GM10266 (cell line): Measurements from ENCODE around the gene SRPK1.

Experiments
- DNase-seq: peaks from one replicate; pipeline ENCODE4 v3.0.0; 2012; ENCODE audit errors: extremely low spot score
- TF ChIP-seq, protein P1 (sequence below): IDR thresholded peaks from 2 replicates; pipeline ENCODE4 v1.5.1; 2012; ENCODE audit warnings: mild to moderate bottlenecking, low read depth; ENCODE audit not compliant: control insufficient read depth, insufficient read depth; ENCODE audit errors: missing control alignments

Gene SRPK1

DNA sequence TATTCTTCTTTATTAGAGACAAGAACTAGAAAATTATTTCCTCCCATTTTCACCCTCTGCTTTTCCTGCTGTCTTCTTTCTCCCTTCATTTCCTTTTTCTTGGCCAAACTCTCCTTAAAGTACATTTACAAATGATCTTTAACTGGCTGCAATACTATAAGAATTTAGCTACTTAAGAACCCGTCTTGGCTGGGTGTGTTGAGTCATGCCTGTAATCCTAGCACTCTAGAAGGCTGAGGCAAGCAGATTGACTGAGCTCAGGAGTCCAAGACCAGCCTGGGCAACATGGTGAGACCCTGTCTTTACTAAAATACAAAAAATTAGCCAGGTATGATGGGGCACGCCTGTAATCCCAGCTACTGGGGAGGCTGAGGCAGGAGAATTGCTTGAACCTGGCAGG is 39.3 kb upstream of the SRPK1 start:
- TF ChIP-seq, protein P1, sequence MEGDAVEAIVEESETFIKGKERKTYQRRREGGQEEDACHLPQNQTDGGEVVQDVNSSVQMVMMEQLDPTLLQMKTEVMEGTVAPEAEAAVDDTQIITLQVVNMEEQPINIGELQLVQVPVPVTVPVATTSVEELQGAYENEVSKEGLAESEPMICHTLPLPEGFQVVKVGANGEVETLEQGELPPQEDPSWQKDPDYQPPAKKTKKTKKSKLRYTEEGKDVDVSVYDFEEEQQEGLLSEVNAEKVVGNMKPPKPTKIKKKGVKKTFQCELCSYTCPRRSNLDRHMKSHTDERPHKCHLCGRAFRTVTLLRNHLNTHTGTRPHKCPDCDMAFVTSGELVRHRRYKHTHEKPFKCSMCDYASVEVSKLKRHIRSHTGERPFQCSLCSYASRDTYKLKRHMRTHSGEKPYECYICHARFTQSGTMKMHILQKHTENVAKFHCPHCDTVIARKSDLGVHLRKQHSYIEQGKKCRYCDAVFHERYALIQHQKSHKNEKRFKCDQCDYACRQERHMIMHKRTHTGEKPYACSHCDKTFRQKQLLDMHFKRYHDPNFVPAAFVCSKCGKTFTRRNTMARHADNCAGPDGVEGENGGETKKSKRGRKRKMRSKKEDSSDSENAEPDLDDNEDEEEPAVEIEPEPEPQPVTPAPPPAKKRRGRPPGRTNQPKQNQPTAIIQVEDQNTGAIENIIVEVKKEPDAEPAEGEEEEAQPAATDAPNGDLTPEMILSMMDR: no peak
- DNase-seq: no peak

- TF ChIP-seq, protein P1: peak; percentile 34
- DNase-seq: no peak
These were observed 35.1 kb upstream of the SRPK1 start for GRCh38 chr6:35955970-35956369.

DNA sequence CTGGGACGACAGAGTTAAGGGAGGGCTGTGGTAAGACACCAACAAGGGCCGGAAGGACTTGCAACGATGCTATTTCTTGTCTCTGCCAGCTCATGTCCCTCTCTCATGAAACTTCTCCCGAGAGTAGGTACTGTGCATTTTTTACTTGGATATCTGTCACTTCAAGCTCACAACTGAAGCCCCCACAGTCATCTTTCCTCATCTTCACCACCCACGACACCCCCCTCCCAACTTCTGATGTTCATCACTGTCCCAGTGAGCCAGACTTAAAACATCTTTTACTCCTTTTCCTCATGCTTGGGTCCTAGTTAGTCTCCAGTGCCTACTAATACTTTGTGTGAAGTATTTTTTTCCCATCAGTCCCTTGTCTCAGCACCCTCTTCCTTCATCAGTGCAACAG is 34.6 kb upstream of the SRPK1 start:
- TF ChIP-seq, protein P1: no peak
- no peak for DNase-seq

GRCh38 chr6:35955071-35955470 is 34.2 kb upstream of the SRPK1 start:
- TF ChIP-seq, protein P1: no peak
- DNase-seq: no peak

DNA sequence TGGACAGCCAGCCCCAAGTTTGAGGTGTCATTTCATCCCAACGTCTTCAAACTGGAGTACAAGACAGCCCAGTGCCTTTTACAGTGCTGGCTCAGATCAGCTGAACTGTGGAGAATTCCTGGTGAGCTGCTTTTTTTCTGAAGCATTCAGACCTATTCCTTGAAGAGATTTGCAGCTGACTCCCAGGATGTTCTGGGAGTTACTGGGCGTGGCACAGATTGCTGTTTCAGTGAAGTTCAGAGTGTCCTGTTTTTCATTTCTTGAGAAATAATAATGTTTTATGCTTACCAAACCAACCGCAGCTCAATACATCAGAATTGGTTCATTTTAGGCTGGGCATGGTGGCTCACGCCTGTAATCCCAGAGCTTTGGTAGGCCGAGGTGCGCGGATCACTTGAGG is 33.4 kb upstream of the SRPK1 start:
- TF ChIP-seq, protein P1: no peak
- no peak for DNase-seq

- DNase-seq: no peak
- TF ChIP-seq, protein P1: peak; percentile 19
These were observed 27.8 kb upstream of the SRPK1 start for GRCh38 chr6:35948725-35949124.

GRCh38 chr6:35945650-35946025 is 24.7 kb upstream of the SRPK1 start:
- DNase-seq: no peak
- TF ChIP-seq, protein P1: no peak
